BJ (cell line): Measurements from ENCODE around the gene TMSB15A. TPM values are rescaled to one million over a fixed set of nuclear protein-coding genes. Genes with fewer than 3 reads are reported as not detected.
"Not testable (repeated sequence)": the region's sequence is repeated elsewhere in the genome, so short reads cannot be mapped to it uniquely, and the experiment has no call there.

Experiments
- CTCF ChIA-PET: fragments of 350-600 bp; formaldehyde crosslinking; extraction: SDS; loops from one replicate; lab custom pipeline; 2021; ENCODE audit warnings: antibody characterized with exemption, inconsistent platforms; lab: Yijun Ruan, JAX
- POLR2A ChIA-PET: fragments of 300-600 bp; sonication (Branson Sonifier 250); formaldehyde crosslinking; extraction: SDS; loops from one replicate; lab custom pipeline; 2021; ENCODE audit warnings: antibody characterized with exemption; lab: Charles Lee
- DNase-seq: peaks from one replicate; pipeline ENCODE4 v3.0.0-alpha.2; 2011; ENCODE audit warnings: low read depth
- H3K27me3 ChIP-seq: 2 replicates; pipeline ENCODE4 v1.6.0; 2011; ENCODE audit warnings: low read length; ENCODE audit not compliant: control insufficient read depth, insufficient read depth
- H3K36me3 ChIP-seq: 2 replicates; pipeline ENCODE4 v1.5.1; 2011; ENCODE audit warnings: low read length; ENCODE audit not compliant: control insufficient read depth, insufficient read depth
- H3K4me3 ChIP-seq: 2 replicates; pipeline ENCODE4 v1.5.1; 2011; ENCODE audit warnings: low read depth, mild to moderate bottlenecking, control low read depth, low read length
- CTCF ChIP-seq: IDR thresholded peaks from 2 replicates; pipeline ENCODE4 v1.5.1; 2011; ENCODE audit warnings: low read depth, mild to moderate bottlenecking, control low read depth, inconsistent platforms, low read length, moderate library complexity; ENCODE audit not compliant: insufficient read depth
- polyA plus RNA-seq: library from polyadenylated mRNA; depleted of rRNA; stranded (reverse); fragments of >200 nt; gene quantifications from 2 replicates; pipeline ENCODE4 v1.2.3, GENCODE V29; 2011; rRNA removed

TMSB15A gene
- polyA plus RNA-seq, 1 experiment: 3.0 TPM

DNA sequence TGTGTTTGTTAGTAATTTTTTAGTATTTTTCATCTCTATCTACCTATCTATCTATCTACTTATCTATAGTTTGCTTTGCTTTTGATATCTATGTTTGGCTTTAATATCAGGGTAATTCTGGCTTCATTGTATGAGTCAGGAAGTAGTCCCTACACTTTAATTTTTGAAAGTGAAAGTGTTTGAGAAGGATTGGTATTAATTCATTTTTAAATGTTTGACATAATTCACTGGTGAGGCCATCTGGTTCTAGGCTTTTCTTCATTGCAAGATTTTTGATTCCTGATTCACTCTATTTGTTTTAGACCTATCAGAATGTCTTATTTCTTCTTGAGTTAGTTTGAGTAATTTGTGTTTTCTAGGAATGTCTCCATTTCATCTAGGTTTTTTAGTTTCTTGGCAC, 24.8 kb downstream of the TMSB15A start:
- no peak for TF ChIP-seq CTCF
- no peak for DNase-seq
- Histone ChIP-seq H3K36me3 (no peaks in the 10 kb centered on the region), H3K27me3 (no peaks in the 10 kb centered on the region), H3K4me3 (no peak overlapping the region)
- ChIA-PET POLR2A (no interaction called here), CTCF (no interaction called here)

- H3K36me3 ChIP-seq, DNase-seq, POLR2A ChIA-PET, H3K27me3 ChIP-seq, CTCF ChIA-PET, H3K4me3 ChIP-seq: not testable (repeated sequence)
These were observed 37.8 kb downstream of the TMSB15A start for GRCh38 chrX:102478765-102479164.

GRCh38 chrX:102471762-102472220, 44.7 kb downstream of the TMSB15A start, which contains the start of gene TCP11X2:
TSS of gene TCP11X2 (minus strand) at chrX:102471812.
- H3K36me3 ChIP-seq, H3K27me3 ChIP-seq, POLR2A ChIA-PET, CTCF ChIA-PET, H3K4me3 ChIP-seq, DNase-seq: not testable (repeated sequence)

DNA sequence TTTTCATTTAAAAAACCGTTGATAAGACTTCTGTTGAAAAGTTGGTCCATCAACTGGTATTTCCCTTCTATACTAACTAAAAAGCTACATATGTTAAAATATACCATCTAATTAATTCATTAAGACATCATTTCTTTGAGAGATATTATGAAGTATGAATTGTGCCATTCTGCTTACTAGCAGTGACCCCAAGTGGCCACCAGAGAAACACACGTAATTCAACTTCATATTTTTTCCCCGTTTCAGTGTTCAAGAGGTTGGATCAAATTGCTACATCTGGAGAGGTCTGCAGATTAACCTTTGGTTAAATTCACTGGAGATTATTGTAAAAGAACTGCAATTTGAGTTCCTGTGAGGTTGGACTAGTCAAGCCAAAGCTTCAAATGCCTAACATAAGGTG, 46.3 kb downstream of the TMSB15A start:
- H3K27me3 ChIP-seq, H3K36me3 ChIP-seq, POLR2A ChIA-PET, CTCF ChIA-PET, DNase-seq, H3K4me3 ChIP-seq: not testable (repeated sequence)

Other genes starting within 250 kb of the TMSB15A start
- not detected in 2 replicates for gene NXF2B, start 76.7 kb downstream of the TMSB15A start, polyA plus RNA-seq
- not detected in 2 replicates for gene TCP11X2, start 44.9 kb downstream of the TMSB15A start, polyA plus RNA-seq
- gene ARMCX5, start 82.8 kb upstream of the TMSB15A start, polyA plus RNA-seq: 11.8 and 14.3 TPM in 2 replicates
- 0.60 and 1.2 TPM in 2 replicates for gene GPRASP1, start 134.7 kb upstream of the TMSB15A start, polyA plus RNA-seq
- gene GPRASP2, start 195.7 kb upstream of the TMSB15A start, polyA plus RNA-seq: 5.8 and 8.7 TPM in 2 replicates
- 1.9 and 3.2 TPM in 2 replicates for gene GPRASP3, start 204.0 kb upstream of the TMSB15A start, polyA plus RNA-seq